ENCODE data around the gene OR1E2.
"Not testable (repeated sequence)": the region's sequence is repeated elsewhere in the genome, so short reads cannot be mapped to it uniquely, and the experiment has no call there.

OR1E2 gene, protein sequence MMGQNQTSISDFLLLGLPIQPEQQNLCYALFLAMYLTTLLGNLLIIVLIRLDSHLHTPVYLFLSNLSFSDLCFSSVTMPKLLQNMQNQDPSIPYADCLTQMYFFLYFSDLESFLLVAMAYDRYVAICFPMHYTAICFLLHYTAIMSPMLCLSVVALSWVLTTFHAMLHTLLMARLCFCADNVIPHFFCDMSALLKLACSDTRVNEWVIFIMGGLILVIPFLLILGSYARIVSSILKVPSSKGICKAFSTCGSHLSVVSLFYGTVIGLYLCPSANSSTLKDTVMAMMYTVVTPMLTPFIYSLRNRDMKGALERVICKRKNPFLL

DNA sequence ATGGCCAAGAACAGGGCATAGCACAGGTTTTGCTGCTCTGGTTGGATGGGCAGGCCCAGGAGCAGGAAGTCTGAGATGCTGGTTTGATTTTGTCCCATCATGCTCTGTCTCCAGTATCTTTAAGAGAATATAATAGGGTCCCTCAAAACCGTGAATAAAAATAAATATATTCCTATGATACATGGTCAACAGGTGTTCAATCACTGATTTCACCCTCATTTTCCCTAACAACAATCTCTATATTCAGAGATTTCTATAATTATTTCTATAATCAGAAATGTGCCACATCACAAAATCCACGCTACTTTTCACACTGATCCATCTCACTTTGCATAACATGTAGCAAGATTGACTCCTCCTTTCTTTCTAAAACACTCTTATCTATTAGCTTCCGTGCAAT is at the start of gene OR1E2:
TSS of gene OR1E2 (minus strand) at position 101 of the 400 bp plus-strand sequence. CDS start at position 101, 0 bp downstream.
- no peak for DNase-seq
- intact Hi-C loops (cut with DNase I) = no loop called here

DNA sequence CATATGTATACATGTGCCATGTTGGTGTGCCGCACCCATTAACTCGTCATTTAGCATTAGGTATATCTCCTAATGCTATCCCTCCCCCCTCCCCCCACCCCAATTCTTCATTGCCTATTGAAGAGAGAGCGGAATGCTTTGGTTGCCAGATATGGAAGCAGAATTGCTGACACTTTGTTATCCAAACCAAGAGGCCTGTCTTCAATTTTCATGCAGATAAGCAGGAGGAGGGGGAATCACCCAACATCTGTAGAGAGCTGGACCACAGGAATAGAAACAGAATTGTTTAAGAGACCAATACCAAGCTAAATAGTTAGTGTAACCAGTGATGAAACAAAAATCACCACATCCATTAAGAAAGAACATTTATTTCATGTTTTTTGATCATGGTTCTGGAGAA is 49.2 kb upstream of the OR1E2 start:
- intact Hi-C loops (cut with DNase I) = no loop called here
- no peak for DNase-seq

DNA sequence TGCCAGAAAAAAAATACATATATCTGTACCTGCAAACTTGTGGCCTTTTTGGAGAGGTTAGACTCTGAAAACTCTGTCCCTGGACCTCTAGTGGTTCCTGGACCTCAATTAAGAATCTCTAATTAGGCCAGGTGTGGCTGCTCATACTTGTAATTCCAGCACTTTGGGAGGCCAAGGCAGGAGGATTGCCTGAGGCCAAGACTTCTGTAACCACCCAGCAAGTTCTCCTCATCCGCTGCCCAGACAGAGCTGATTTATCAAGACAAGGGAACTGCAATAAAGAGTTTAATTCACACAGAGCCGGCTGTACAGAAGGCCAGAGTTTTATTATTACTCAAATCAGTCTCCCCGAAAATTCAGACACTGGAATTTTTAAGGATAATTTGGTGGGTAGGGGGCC is 46.3 kb upstream of the OR1E2 start:
- intact Hi-C loops (cut with DNase I) = loop anchor here (5.0 kb wide), 1 partner anchor 52 kb away; no protein-coding TSS in a partner anchor
- no peak for DNase-seq

DNA sequence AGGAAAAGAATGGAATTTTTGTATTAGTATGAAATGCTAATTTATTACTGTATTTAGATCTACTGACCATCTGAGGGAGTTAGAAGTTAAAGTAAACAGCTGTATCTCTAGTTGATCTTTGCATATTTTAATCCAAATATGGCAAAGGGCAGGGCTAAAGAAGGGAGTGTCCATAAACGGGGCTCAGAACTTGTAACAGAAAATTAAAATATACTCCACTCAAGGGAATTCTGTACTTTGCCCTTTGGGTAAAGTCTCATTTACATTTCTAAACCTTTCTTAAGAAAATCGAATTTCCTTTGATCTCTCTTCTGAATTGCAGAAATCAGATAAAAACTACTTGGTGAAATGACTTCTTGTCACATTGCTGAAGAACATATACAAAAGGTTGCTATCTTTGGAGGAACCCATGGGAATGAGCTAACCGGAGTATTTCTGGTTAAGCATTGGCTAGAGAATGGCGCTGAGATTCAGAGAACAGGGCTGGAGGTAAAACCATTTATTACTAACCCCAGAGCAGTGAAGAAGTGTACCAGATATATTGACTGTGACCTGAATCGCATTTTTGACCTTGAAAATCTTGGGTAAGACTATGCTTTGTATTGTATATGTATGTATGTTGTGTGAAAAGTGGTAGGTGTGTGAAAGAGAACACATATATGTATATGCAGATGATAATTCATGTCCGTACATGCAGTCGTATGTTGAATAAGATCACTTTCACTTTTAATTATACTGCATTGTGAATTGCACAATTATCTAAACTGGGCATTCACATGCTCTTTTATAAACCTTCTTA is 42.4 kb upstream of the OR1E2 start, which contains the start of gene ASPA:
TSS of gene ASPA (plus strand) at position 186 of the 799 bp plus-strand sequence. CDS start at position 349, 163 bp downstream.
- DNase-seq = no peak
- intact Hi-C loops (cut with DNase I) = loop anchor here (5.0 kb wide), 1 partner anchor 56 kb away; no protein-coding TSS in a partner anchor

DNA sequence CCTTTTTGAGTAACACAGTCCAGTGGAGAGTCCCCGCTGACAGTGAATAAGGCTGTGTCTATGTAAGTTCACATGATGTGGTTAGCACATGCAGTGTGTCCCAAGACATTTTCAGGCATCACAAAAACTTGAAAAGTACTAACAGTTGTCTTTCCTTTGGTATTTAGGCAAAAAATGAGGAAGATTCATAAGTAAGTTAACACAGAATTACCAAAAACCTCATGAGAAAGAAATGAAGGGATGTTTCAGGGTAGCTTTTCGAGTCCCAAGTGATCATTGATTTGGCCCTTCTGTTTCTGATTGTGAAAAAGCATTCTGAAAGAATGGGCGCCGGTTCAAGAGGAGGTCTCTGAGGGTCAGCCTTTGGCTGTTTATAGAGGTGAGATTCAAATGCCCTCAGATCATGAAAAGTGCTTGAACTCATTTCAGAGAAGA is 41.6 kb upstream of the OR1E2 start:
- intact Hi-C loops (cut with DNase I) = loop anchor here (5.0 kb wide), 1 partner anchor 57 kb away; no protein-coding TSS in a partner anchor
- no peak for DNase-seq

DNA sequence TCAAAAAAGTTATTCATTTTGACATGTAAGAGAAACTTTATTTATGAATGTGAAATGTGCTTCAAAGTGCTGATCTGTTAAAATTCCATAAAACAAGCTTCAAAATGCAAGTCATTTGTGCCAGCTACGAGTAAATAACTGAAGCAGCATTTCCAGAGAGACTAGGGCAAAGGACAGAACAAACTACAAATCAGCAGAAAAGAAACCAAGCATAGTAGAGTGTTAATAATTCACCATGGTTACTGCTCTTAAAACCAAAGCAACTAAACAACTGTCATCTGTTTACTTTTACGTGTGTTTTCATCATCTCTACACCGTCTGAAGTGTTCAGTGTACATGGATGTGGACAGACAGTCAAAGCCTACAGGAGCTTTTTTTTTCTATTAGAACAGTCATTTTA is 40.6 kb upstream of the OR1E2 start:
- no peak for DNase-seq
- intact Hi-C loops (cut with DNase I) = no loop called here

DNA sequence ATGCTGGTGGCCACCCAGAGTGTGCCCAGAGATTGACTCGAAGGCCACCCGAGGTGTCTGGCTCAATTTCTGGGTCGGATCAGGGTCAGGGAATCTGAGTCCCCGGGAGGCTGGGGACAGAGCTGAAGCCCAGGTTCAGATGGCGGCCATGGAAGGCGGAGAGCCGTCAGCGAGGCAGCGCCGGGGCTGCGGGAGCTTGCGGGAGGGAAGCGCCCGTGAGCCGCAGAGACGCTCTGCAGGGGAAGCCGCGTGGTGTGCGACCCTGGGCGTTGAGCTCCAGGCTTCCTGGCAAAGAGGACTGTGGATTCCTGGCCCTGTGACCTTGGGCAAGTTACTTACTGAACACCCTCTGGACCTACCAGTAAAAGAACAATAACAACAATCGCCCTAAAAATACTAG is 38.5 kb upstream of the OR1E2 start:
- intact Hi-C loops (cut with DNase I) = no loop called here
- no peak for DNase-seq

DNA sequence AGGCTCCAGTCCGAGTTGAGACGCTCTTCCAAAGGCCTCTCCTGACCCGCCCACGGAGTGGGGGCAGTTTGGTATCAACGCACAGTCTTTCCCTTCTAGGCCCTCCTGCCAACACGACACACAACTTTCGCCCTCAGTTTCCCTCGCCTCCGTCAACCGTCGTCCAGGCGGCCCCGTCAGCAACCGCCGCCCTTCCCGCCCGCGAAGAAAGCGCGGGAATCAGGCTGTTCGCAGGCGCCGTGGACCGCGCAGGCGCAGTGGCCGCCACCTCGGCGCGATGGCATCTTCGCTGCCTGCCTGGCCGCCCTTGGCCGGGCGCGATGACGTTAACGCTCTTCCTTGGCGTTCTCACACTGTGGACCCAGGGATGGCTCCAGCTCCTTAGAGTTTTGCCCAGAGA is 38.0 kb upstream of the OR1E2 start, which contains the start of gene SPATA22:
TSS of gene SPATA22 (minus strand) at position 221 of the 400 bp plus-strand sequence. CDS start 2,494 bp downstream, outside the sequence.
- peak in 1 of 10 donors; percentile 64 for DNase-seq
- intact Hi-C loops (cut with DNase I) = no loop called here

DNA sequence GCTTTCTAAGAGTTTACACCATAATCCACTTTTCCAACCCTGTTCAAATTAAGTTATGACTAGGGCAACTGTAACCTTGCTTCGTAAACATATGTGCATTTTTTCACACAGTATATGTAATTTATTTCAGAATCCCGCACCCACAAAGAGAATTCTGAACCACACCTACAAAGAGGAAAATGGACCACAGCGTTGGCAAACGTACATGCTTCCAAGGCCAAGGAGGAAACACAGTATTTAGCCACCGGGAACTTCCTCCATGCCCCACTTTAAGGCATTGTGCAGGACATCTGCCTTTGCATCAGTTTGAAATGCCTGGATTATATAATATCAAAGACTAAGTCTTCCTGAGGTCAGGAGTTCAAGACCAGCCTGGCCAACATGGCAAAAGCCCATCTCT is 35.9 kb upstream of the OR1E2 start:
- no peak for DNase-seq
- intact Hi-C loops (cut with DNase I) = no loop called here

DNA sequence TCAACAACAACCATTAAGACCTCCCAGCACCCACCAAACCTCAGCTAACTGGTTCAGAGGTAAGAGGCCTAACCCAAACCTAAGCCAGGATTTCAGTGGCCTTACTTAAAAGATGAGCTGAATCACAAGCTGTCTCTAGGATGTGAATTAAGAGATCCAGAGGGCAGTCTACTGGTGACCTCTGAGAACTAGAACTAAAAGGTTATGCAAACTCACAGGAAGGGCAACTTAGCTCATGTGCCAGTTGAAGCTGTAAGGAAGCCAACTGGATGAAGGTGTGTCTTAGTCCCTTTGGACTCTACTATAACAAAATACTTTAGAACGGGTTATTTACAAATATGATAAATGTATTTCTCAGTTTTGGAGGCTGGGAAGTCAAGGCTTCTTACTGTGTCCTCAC is 32.7 kb upstream of the OR1E2 start:
- intact Hi-C loops (cut with DNase I); DNase-seq: not testable (repeated sequence)

DNA sequence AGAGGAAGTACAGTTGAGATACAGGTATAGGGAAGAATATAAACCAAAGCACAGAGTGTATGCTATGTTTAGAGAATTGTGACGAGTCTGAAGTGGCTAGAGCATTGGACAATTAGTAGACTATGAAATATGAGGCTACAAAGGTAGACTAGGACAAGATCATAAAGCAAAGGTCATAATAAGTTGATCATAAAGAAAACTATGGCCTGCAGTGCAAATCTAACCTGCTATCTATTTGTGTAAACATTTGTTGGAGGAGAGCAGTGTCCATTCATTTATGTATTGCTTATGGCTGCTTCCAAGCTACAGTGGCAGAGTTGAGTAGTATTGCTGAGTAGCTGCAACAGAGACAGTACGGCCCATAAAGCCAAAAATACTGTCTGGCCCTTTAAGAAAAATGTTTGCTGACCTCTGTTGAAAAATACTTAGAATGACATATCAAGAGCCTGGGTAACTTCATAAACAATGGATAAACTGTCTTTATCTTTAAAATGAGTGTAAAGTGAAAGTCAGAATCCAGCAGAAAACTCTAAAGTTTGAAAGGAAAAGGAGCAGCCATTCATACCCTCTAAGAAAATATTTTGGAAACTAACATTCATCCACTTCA is 14.5 kb upstream of the OR1E2 start:
- DNase-seq = no peak
- intact Hi-C loops (cut with DNase I) = no loop called here

DNA sequence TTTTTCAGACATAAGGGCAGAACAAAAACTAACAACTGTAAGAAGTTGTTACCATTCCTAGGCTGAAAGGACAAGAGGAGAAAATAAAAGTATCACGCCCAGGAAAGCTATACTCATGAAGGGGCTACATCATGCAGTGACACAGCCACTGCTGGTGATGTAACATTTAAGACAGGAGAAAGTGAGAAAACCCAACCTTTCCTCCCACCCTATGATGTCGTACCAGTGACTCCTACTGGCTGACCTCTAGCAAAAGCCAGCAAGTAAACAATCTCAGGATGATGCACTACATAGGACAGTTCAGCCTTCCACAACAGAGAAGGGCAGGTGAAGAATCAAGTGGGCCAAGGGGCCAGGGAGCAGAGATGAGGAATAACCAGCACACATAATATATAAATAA is 14.0 kb upstream of the OR1E2 start:
- intact Hi-C loops (cut with DNase I) = no loop called here
- no peak for DNase-seq

DNA sequence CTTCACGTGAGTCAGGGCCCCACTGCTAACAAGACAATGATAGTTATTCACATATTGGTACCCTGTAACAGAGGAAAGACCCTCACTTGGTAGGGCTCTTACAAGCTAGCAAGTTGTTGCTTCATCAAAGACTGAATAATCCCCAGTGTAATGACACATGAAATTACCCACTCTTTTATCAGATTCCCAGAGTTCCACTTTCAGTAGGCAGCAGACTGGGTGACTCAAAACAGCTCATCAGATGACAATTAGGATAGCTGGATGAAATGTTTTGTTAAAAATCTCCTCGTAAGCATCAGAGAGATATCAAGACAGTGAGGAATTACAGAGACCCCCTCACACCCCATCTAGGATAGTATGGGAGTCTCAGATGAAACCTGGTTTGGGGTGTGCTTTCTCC is 6.8 kb upstream of the OR1E2 start:
- intact Hi-C loops (cut with DNase I) = no loop called here
- no peak for DNase-seq

DNA sequence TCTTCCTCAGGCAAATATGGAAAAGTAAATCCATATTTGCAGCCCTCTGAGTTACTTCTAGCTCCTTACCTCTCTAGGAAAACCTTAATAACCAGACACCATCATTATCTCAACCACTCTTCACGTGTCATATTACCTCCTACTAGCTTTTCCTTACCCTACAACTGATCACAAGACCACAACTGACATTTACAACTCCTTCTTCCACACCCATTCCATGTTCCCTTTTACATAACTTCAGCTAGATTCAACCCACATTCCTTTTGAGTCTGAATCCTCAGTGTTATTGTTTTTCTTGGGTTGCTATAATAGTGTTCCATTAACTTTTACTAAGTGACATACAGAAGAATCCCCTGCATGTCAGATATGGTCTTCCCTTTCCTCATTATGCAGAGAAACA is 4.7 kb upstream of the OR1E2 start:
- DNase-seq = no peak
- intact Hi-C loops (cut with DNase I) = no loop called here

DNA sequence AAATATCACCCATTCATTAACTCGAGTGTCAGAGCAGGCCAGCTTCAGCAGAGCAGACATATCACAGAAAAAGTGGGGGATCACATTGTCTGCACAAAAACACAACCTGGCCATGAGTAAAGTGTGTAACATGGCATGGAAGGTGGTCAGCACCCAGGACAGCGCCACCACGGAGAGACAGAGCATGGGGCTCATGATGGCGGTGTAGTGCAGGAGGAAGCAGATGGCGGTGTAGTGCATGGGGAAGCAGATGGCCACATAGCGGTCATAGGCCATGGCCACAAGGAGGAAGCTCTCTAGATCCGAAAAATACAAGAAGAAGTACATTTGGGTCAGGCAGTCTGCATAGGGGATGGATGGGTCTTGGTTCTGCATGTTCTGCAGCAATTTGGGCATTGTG is 426 bp downstream of the OR1E2 start:
- intact Hi-C loops (cut with DNase I) = not testable (repeated sequence)

DNA sequence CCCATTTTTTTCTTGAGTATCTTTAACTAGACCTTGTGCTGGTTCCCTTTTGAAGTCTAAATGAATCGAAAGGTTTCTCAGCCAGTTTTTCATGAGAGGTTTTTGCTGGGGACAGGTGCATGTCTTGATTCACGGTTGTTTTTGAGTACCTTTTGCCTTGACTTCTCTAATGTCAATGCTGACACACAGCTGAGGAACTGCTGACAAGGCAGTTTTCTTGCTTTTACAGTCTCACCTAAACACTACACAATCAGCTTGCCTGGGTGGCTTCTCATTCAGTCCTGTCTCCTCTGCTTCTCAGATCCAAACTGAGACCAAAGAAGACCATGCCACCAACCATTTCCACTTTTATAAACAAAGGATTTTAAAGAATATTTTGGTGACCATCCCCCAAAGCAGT is 15.4 kb downstream of the OR1E2 start:
- DNase-seq = no peak
- intact Hi-C loops (cut with DNase I) = no loop called here

More for the DNA sequence above, 426 bp downstream of the OR1E2 start:
- peak in 3 of 10 donors; percentile 2 to 72 (median 16) for DNase-seq

DNA sequence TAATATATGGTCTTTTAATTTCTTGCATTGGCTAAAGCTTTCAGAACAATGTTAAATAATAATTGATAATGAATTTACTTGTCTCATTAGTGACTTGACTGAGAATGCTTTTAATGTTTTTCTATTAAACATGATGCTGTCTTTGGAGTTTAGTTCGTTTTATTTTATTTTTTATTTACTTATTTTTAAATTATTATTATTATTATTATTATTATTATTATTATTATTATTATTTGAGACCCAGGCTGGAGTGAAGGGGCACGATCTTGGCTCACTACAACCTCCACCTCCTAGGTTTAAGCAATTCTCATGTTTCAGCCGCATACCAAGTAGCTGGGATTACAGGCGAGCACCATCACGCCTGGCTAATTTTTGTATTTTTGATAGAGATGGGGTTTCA is 18.0 kb downstream of the OR1E2 start:
- intact Hi-C loops (cut with DNase I) = no loop called here
- no peak for DNase-seq

DNA sequence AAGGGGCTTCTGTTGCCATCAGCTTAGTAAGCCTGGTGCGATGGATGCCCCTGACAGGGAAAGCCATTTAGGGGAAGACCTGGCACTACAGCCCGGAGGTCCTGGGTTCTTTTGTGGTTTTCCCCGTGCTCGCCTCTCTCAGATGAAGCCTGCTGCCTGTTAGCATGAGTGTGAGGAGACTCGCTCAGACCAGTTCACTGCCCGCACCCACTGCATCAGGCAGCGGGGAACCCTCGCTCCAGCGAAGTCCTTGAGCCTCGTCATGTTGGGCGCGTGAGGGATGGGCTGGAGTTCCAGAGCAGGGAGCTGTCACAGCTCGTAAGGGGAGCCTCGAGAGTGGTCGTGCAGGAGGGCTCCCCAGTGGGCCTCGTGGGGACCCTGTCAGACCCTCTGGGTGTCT is 21.4 kb downstream of the OR1E2 start:
- intact Hi-C loops (cut with DNase I); DNase-seq: not testable (repeated sequence)

DNA sequence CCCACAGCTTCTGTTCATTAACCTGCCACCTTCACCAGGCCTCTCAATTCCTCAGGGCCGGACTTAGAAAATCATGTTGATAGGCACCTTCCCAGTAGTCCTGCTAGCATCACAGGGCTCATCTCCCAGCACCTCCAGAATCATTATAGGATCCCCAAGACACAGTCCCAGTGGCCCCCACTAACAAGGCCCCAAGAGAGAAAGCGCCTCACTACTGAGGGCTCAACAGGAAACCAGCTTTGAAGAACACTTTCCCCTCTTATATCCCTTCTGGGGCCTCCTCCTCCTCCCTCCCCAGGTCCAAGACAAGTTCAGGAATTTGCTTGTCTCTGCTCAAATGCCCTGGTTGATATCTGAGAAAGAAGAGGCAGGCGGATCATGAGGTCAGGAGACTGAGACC is 22.6 kb downstream of the OR1E2 start, which contains the start of gene OR3A3:
TSS of gene OR3A3 (plus strand) at position 301 of the 400 bp plus-strand sequence.
- intact Hi-C loops (cut with DNase I) = no loop called here
- DNase-seq = no peak

DNA sequence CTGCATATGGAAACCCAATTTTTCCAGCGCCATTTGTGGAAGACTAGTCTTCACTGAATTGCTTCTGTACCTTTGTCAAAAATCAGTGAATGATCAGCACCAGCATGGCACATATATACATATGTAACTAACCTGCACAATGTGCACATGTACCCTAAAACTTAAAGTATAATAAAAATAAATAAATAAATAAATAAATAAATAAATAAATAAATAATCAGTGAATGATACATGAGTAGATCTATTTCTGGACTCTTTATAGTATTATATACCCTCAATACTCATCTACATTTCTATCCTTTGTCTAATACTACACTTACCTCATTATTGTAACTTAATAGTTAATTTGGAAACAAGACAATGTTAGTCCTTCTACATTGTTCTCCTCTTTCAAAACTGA is 29.8 kb downstream of the OR1E2 start:
- DNase-seq = not testable (repeated sequence)

DNA sequence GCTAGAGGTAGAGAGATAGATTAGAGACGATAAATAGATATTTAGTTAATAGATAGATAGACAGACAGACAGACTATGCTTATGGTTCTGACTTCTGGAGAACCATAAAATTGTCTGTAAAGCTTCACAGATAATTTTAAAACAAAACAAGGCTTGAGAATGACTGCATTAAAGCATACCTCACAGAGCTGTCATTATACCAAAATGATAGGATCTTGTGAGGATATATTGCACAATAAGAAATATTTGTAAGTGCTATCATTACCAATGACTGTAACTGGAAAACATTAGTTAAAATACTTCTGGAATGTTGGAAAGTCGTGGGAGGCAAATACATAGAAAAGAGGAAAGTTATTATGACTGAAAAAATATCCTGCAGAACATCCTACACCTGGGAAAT is 31.9 kb downstream of the OR1E2 start:
- intact Hi-C loops (cut with DNase I) = no loop called here
- no peak for DNase-seq

More for the DNA sequence above, 29.8 kb downstream of the OR1E2 start:
- intact Hi-C loops (cut with DNase I) = not testable (repeated sequence)

Data from posterior cingulate gyrus (tissue), 11 donors.